Measurements from ENCODE around the gene UGT1A8.

DNA sequence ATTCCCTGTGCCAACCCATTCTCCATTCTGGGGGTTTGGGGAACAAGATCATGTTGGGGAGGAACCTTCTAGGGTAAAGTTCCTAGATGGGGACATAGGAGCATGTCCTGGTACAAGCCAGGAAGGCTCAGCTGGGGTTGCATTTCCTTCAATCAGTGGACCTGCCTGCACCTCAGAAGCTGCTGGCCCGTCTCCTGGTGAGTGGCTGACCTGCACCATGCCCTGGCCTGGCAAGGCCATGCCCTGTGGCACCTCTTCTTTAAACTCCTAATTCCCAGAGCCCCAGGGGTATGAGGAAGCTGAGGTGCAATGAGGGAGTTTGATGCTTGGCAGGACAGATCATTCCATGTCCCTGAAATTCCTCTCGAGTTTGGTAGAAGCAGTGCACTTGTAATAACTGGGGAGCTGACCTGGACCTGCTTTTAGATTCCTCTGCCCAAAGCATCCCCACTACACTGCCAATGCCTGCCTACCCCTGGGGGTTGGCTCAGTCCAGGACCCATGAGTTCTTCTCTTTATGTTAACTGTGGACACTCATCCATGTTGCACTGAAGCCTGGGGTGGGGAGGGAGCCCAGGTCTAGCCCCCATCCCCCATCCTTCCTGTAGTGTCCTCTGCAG lies 186.0 kb downstream of the UGT1A8 start:
- TF ChIP-seq POLR2AphosphoS5 (IDR thresholded peaks at IDR 0.05; ENCODE audit: insufficient read depth in 1 of 2, low read depth in 1 of 2), result no peak
- TF ChIP-seq, protein P1, sequence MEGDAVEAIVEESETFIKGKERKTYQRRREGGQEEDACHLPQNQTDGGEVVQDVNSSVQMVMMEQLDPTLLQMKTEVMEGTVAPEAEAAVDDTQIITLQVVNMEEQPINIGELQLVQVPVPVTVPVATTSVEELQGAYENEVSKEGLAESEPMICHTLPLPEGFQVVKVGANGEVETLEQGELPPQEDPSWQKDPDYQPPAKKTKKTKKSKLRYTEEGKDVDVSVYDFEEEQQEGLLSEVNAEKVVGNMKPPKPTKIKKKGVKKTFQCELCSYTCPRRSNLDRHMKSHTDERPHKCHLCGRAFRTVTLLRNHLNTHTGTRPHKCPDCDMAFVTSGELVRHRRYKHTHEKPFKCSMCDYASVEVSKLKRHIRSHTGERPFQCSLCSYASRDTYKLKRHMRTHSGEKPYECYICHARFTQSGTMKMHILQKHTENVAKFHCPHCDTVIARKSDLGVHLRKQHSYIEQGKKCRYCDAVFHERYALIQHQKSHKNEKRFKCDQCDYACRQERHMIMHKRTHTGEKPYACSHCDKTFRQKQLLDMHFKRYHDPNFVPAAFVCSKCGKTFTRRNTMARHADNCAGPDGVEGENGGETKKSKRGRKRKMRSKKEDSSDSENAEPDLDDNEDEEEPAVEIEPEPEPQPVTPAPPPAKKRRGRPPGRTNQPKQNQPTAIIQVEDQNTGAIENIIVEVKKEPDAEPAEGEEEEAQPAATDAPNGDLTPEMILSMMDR (IDR thresholded peaks at IDR 0.05), result no peak

All from vagina (tissue), 2 donors.